Activated CD4-positive, alpha-beta T cell treated with anti-CD3 and anti-CD28 coated beads, Interleukin-2, amount 50 U/mL, for 24 hours (primary cell): Measurements from ENCODE around the gene TEC.
"Not testable (repeated sequence)": the region's sequence is repeated elsewhere in the genome, so short reads cannot be mapped to it uniquely, and the experiment has no call there.

ENCODE experiments used
- DNase-seq, 2 donors: peaks; one replicate each; pipeline ENCODE4 v3.0.0-alpha.2; 2020; ENCODE audit warnings: low read depth in 1 of 2, low spot score in 1 of 2

The TEC gene

DNA sequence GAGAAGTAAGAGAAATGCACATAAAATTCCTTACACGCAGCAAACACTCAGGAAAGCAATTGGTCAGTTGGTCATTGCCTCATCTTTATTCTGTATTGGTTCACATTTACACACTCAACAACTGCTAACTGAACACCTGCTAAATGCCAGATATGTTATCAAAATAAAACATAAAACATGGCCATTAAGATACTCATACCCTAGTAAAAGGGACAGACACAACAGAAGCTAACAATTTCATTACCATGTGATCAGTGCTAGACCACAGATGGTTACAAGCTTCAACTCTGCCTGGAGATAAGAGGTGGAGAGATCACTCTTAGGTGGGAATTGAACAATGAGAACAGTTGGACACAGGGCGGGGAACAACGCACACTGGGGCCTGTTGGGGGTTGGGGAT is 26.2 kb downstream of the TEC start:
- no peak for DNase-seq

DNA sequence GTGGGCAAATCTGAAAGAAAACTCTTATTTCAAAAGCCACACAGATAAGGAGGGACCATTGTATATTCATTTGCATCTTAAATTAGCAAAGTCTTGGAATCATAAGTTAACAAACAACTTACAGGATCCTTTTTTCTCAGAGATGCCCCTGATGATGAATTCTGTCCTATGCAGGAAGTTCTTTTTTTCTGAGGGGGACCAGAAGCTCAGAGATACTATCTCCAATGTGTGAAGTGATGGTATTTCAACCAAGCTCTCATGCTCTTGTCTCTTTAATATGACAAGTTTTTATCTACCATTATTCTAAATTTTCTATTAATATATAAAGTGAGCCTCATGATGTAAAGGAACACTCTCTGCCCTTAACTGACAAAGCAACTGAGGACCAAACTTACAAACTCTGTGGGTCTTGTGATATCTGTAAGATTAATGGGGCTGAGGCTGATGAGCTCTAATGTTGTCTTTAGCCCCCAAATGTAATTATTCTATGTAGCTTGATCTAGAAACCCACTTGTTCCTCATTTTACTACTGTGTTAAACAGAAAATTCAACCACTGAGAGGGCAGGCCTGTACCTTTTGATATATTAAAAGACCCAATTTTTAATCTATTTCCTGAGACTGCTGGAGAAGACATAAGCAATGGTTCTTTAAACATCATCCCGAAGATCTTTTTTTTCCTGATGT is 27.0 kb downstream of the TEC start:
- DNase-seq, result no peak

DNA sequence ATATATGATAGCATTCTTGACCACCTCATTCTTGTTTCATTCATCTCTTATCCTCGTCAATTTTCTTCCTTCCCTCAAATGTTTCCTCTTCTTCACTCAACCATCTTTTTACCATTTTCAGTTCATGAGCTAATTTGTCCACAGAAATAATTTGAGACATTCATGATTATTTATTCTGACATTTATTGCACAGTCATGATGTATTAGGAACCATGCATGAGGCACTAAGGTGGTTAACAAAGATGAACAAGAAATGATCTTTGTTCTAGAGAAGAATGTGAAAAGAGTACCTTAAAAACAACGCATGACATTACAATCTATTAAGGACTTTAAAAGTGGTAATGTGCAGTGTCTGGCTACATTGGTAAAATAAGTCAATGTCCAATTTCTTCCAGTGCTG is 27.9 kb downstream of the TEC start:
- no peak for DNase-seq

DNA sequence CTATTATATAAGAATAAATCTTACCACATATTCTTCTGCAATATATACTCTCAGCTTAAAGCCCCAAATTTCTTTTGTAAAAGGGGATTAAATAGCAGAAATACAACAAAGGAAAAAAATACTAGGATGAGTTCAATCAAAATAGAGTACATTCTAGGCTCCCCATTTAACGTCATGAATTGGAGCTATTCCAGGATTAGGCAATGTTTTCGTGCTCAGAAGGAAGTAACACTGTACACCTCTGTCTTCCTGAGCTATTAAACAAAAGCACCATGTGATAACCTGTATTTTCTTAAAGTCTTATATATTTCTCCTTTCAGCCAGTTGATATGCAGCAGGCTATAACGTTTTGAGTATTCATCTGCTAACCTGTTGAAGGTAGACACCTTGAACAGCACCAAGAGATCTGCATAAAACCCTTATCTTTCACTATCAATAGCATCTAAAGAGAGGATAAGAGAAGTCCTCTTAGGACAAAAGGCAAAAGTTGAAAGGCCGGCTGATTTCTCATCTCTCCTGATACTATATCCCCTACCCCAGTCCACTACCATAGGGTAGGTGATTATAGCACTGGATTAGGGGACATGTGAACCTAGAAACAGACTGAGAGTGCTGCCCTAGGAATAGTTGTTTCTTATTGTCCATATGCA is 31.5 kb downstream of the TEC start:
- no peak for DNase-seq

DNA sequence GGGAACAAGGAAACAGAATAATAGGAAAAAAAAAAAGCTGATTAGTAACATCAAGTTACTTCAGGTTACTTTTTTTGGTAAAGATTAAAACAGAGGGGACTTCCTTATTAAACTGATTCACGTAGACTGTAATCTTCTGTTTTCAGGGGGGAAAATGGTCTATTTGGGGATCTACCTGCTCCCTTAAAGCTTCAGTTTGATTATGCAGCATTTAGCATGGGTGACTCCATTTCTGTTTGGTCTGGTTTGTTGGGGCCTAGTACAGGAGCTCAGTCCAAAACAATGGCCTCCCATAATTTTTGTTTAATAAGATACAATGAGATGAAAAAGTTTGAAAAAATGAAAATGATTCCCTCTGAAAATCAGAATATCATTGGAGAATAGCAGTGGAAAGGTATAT is 34.6 kb downstream of the TEC start:
- no peak for DNase-seq

GRCh38 chr4:48234575-48234974 is 35.1 kb downstream of the TEC start:
- no peak for DNase-seq

GRCh38 chr4:48228949-48229348 is 40.7 kb downstream of the TEC start:
- DNase-seq, result no peak

GRCh38 chr4:48227662-48228061 is 42.0 kb downstream of the TEC start:
- DNase-seq, result no peak

- no peak for DNase-seq
These were observed 43.4 kb downstream of the TEC start for GRCh38 chr4:48226199-48226598.

DNA sequence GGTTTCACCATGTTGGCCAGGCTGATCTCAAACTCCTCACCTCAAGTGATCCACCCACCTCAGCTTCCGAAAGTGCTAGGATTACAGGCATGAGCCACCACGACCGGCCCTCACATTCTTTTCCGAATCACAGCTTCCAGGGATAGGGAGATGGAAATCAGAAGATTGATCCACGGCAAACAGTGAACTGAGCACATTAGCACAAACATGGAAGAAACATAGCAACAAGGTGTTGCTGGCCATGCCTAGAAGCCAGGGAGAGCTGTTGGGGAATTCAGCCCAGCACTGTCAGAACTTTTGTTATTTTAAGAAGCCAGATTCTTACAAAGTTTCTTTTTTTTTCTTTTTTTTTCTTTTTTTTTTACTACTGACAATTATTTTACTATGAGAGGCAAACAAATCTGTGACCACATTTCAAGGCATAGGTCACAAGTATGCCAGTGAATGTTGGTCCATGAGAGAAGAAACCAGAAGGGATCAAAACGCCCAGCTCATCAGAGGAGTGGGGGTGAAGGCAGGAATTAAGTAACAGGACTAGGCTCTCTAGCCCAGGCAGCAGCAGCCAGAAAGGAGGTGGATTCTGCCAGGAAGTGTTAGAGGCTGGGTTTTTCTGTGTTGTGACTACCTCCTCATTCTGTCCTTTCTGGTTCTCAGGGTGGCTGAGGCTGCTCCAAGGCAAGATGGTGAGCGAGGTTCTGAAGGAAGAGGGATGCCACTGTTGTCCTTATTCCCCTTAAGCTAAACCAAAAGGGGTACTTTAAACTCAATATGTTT is 44.1 kb downstream of the TEC start:
- no peak for DNase-seq

DNA sequence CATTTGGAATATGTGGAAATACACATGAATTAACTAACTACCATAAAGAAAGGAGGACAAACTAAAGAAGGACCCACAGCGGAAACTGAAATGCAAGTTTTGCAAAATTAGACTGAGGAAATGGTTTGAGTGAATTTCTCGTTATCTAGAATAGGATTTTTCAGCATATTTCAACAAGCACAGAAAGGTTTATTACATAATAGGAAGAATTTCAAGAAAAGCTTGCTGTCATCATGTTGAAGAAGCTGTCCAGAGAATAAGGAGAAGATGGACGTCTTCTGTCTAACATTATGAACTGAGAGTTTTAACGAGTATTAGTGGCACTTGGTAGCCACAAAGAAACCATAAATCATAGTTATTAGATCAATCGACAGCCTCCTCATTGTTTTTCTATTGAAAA is 45.0 kb downstream of the TEC start:
- no peak for DNase-seq

- no peak for DNase-seq
These were observed 45.9 kb downstream of the TEC start for GRCh38 chr4:48223633-48224295.

DNA sequence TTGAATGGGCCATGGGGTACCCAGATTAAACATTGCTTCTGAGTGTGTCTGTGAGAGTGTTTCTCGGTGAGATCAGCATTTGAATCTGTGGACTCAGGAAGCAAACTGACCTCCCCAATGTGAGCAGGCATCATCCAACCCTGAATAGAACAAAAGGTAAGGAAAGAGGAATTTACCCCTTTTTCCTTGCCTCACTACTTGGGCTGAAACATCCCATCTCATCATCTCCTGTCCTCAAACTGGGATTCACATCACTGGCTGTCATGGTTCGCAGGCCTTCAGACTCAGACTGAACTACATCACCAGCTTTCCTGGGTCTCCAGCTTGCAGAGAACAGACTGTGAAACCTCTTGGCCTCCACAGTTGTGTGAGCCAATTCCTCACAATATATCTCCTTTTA is 47.1 kb downstream of the TEC start:
- DNase-seq, result no peak

GRCh38 chr4:48219430-48219829 is 50.2 kb downstream of the TEC start:
- DNase-seq, result not testable (repeated sequence)

DNA sequence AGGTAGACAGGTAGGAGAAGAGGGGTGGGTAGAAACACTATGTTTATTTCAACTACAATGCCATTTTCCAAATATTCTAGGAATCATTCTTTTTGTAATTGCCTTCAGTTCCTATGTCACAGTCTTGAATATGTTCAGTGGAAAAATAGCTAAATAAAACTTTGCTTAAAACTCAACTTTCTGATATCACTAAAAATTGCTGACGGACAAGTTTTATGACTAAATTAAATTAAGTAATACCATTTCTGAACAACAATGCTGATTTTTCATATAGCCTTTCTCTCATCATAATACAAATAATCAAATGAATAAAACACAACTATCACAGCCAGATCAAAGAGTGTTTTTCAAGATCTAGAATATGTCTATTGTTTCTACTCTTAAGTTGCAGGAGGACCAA is 53.1 kb downstream of the TEC start:
- DNase-seq, result no peak

DNA sequence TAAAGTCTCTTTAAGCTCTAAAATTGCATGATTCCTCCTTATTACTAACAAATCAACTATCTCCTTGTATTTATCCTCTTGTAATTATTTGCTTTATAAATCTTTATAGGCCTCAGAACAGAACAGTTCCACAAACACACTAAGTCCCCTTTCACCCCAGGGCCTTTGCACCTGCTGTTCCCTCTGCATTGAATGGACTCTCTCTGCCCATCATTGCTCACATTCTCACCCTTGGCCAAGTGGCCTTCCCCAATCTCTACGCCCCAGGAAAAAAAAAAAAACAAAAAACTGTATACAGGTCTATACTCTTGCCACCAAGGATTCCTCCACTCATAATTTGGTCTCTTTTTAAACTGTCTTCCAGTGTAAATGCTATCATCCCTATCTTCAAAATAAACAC is 53.7 kb downstream of the TEC start:
- no peak for DNase-seq

DNA sequence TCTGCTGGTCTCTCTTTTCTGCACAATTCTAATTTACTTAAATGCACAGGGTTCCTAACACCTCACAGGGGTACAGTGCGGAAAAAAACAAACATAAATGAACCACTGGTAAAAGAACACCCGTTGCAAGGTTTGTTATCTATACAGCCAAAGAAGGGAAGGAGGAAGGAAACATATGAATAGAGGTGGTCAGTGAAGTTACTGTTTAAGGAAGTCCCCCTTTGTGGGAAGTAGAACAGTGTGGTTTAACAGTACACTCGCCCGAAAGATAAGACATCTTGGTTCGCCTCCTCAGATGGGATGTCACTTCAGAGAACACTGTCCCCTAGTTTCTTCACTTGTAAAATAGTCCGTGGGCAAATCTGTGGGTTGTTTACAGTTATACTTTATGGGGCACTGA is 57.5 kb downstream of the TEC start:
- DNase-seq, result no peak

DNA sequence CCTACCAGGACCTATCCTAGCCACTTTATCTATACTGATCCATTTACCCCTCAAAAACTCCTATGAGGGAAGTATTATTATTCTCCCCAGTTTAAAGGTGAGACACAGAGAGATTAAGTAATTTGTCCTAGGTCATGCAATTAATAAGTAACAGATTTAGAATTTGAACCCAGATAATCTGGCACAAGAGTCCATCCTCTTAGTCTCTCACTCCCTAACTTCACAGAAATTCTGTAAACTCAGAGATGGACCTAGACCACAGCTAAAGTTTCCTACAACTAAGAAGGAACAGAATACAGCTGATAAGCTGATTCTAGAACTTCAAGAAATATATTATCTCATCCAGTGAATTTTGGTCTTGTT is 58.7 kb downstream of the TEC start:
- no peak for DNase-seq

DNA sequence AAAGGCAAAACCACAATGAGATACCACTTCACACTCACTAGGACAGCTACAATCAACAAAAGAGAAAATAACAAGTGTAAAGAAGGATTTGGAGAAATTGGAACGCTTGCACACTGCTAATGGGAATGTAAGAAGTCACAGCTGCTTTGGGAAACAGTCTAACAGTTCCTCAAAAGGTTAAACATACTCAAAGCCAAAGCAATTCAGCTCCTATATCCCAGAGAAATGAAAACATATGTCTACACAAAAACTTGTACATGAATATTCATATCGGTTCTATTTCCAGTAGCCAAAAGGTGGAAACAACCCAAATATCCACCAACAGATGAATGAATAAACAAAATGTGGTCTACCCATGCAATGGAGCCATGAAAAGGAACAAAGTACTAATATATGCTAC is 64.0 kb downstream of the TEC start:
- DNase-seq, result no peak

DNA sequence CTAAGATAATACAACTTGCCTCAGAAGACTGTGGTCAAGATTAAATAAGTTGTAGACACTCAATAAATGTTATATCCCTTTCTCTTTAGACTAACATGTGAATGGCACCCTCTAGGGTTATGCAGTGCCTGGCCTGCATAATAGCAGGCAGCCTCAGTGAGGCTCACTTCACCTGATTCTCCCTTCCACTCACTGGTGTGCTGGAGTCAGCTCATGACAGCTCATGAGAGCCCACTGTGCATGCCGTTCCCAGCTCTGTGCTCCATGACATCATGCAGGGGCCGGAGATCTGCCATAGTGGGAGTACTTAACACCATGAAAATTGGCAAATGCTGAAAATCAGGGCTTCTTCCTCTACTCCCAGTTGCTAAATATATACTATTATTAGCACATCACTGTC is 64.5 kb downstream of the TEC start:
- no peak for DNase-seq

GRCh38 chr4:48203819-48204218 is 65.8 kb downstream of the TEC start:
- DNase-seq, result no peak

- no peak for DNase-seq
These were observed 71.9 kb downstream of the TEC start for GRCh38 chr4:48197643-48198237.
